Measurements from ENCODE around the gene UFL1.

The UFL1 gene

DNA sequence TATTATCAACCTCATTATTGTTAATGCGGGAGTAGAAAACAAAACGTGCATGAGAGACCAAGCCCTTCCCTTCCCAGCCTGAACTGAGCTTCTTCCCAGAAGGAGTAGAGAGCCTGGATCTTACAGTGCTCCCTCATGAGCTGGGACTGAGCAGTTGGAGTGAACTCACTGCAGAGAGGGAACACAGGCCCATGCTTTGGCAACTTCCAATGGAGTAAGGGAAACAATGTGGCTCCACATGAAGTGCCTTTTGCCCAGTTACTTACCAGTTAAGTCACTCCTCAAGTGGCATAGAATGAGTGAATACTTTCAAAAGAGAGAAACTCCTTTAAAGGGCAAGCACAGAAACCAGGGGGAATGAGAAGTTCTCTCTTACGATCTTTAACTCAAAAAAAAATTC is 53.8 kb downstream of the UFL1 start:
- DNase-seq (ENCODE audit: low spot score): no peak

DNA sequence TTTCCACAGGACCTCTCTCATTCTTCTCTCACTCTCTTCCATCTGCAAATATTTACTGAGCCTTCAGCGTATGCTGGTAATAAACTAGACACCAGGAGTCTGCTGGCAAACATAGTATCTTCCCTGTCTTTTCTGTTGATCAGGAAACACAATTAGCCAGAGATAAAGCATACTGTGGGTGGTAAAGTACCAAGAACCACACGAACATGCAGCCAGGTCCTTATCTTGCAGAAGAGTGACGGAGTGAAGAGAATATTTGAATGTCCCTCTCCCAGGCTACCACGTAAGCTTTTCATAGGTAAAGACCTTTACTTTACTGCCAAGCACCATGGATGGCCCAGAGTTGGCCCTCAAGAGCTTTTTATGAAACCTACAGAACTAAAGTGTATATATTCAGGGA is 54.6 kb downstream of the UFL1 start:
- no peak for DNase-seq (ENCODE audit: low spot score)

DNA sequence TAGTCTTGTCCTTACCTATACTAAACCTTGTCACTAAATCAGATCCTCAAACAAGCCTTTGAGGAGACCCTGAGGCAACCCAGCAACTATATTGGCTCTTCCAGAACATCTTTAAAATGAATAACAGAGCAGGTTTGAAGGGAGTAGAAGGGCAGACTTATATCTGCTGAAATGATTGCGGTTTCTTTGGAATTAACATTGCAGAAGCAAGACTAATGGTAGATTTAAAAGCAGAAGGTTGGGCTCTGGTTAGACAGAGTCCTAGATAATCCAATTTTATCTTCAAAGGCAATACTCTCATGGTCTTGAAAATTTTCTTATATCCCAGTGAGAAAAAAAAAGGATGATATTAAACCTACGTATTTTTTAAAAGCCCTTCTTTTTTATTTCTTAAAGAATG is 60.4 kb downstream of the UFL1 start:
- DNase-seq (ENCODE audit: low spot score): no peak

DNA sequence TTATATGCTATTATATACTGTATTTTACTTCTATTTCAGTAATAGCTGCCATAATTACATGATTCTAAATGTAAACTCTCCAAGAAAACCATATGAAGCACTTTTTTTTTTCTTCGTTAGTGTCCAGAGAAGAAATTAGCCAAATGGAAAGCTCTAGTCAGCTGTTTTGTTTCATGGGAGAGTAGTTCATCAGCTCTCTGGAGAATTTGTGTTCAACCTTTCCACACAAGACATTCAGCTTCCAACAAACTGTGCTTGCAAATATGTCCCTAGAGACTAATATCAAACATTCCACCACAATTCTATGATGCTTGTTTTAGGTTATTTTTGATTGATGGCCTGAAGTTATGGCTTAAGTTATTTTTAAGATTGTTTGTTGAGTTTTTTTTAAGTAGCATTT is 60.8 kb downstream of the UFL1 start:
- no peak for DNase-seq (ENCODE audit: low spot score)

DNA sequence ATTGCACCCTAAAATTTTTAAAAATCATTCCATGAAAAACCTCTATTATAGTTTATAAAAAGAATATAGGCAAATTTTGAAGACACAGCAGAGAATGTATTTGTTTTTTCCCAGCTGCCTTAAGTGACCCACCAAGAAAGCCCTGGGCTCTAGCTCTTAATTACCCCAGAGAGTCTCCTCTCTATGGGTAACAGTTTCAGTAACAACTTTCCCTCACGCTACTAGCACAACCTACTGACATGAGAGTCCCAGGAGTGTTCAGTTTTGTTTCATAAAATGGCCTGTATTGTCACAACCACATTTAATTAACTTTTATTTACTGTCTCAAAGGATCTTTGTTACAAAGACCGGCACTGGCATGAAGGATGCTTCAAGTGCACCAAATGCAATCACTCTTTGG is 82.8 kb downstream of the UFL1 start:
- no peak for DNase-seq (ENCODE audit: low spot score)

Measured in LoVo (cell line).